Fibroblast of skin of abdomen (primary cell): ENCODE data around the gene ZNF679. TPM values are rescaled to one million over a fixed set of nuclear protein-coding genes. Genes with fewer than 3 reads are reported as not detected.
A peak's percentile ranks its signal among the peaks of the same experiment; 100 is the strongest.
"Not testable (repeated sequence)": the region's sequence is repeated elsewhere in the genome, so short reads cannot be mapped to it uniquely, and the experiment has no call there.

ENCODE experiments used
- DNase-seq: peaks from one replicate; pipeline ENCODE4 v3.0.0-alpha.2; 2013
- polyA plus RNA-seq, 2 experiments: library from polyadenylated mRNA; unstranded; fragments of 120-200 nt; gene quantifications; one replicate each; pipeline ENCODE4 v1.2.1, GENCODE V29; 2013; ENCODE audit not compliant: insufficient read length in 2 of 2

ZNF679 gene
- polyA plus RNA-seq (2013, experiment 1 of 2; ENCODE audit: insufficient read length) = not detected
- polyA plus RNA-seq (2013, experiment 2 of 2; ENCODE audit: insufficient read length) = not detected

DNA sequence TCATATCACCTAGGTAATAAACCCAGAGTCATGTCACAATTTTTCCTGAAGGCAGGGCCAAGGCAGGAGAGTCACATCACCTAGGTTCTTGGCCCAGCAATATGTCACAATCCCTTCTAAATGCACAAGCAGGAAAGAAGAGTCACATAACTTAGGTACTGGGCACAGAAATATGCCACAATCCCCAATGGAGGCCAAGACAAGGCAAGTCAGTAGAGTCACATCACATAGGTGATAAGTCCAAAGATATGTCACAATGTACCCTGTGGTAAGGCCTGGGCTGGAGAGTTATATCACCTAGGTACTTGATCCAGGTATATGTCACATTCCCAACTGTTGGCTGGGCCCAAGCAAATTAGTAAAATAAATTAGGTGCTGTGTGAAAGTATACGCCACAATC lies at the start of gene ZNF679:
ZNF679 (plus strand) TSS at position 301 of the 400 bp plus-strand sequence. CDS start 20,644 bp downstream, outside the sequence.
- DNase-seq = not testable (repeated sequence)

GRCh38 chr7:64180989-64181388 lies 47.3 kb upstream of the ZNF679 start:
- DNase-seq = no peak

- DNase-seq = no peak
Measured at GRCh38 chr7:64181586-64181985, 46.7 kb upstream of the ZNF679 start.

- no peak for DNase-seq
Measured at GRCh38 chr7:64182036-64182790, 46.1 kb upstream of the ZNF679 start.

DNA sequence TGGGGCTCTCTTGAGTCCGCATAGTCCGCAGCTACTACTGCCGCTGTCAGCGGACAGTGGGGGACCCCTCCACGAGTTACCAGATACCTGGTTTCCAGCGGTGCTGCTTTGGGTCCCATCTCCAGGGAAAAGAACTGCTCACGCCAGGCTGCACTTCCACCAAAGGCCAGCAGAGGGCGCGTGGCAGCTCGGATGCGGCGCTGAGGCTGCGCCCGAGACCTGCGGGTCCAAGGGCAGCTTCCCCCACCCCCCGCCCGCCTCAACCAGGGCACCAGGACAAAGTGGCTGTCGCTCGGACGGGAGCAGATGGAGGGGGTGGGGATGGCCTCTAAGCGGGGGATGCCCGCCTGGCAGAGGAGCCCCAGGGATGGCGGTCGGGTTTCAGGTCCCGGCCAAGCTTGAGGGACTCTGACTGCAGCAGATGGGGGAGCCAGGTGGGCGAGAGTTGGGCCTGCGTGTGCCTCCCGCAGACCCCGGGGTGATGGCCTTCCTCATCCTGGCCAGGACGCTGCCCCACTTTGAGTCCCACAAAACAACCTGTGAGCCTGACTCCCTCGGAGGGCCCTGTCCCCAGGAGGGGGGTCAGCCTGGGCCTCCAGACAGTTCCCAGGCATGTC lies 45.0 kb upstream of the ZNF679 start:
- DNase-seq = no peak

DNA sequence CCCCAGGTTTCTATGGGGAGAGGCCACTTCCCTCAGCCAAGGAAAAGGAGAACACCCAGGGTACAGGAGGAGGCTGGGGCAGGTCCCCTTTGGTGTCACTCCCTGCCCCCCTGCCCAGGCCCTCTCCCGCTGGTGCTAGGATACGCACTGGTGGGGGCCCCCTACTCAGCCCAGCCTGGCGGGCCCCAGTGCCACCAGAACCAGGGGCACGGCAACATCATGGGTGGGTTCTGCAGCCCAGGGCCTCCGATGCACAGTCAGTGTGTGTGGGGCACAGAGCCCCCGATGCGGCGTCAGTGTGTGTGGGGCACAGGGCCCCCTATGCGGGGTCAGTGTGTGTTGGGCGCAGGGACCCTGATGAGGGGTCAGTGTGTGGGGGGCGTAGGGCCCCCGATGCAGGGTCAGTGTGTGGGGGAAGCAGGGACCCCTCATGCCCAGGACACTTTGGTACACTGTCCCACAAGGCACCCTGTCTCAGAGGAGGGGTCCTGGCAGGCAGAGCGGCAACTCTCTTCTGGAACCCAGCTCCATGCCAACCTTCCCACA lies 44.4 kb upstream of the ZNF679 start:
- no peak for DNase-seq

GRCh38 chr7:64184376-64184775 lies 43.9 kb upstream of the ZNF679 start:
- no peak for DNase-seq

- no peak for DNase-seq
Measured at GRCh38 chr7:64187408-64187807, 40.9 kb upstream of the ZNF679 start.

- no peak for DNase-seq
Measured at GRCh38 chr7:64192148-64192704, 36.0 kb upstream of the ZNF679 start.

GRCh38 chr7:64192775-64193174 lies 35.5 kb upstream of the ZNF679 start:
- no peak for DNase-seq

DNA sequence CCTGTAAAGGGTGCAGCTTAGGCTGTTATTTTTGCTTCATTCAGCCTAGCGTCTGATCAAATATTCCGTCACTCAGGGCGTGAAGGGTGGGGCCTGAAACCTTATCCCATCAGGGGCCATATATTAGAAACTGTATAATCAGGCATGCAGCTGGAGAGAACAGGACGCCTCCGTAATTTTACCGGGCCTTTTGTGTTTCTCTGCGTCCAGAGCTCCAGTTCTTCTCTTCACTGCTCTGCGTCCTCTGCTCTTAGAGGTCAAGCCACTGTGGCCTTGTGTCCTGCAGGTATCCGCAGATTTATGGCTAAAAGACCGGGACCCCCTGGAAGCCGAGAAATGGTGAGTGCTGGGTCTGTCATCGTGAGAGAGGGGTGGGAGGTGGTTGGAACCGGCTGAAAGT lies 21.4 kb upstream of the ZNF679 start, which contains the start of gene ZNF735:
ZNF735 (plus strand) TSS at position 301 of the 400 bp plus-strand sequence; CDS start at position 301, 0 bp downstream.
- DNase-seq = no peak

GRCh38 chr7:64219710-64220298 lies 8.5 kb upstream of the ZNF679 start:
- not testable (repeated sequence) for DNase-seq

DNA sequence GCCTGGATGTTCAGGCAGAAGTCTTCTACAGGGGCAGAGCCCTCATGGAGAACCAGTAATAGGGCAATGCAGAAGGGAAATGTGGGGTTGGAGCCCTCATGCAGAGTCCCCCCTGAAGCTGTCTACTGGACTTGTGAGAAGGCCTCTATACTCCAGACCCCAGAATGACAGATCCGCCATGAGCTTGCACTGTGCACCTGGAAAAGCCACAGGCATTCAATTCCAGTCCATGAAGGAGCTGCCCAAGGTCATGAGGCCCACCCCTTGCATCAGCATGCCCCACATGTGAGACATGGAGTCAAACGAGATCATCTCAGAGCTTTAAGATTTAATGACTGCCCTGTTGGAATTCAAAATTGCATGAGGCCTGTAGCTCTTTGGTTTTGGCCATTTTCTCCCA lies 4.9 kb upstream of the ZNF679 start:
- no peak for DNase-seq

DNA sequence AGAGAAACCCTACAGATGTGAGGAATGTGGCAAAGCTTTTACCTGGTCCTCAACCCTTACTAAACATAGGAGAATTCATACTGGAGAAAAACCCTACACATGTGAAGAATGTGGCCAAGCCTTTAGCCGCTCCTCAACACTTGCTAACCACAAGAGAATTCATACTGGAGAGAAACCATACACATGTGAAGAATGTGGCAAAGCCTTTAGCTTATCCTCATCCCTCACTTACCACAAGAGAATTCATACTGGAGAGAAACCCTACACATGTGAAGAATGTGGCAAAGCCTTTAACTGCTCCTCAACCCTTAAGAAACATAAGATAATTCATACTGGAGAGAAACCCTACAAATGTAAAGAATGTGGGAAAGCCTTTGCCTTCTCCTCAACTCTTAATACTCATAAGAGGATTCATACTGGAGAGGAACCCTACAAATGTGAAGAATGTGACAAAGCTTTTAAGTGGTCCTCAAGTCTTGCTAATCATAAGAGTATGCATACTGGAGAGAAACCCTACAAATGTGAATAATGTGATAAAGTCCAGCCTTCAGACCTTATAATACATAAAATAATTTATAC lies 38.2 kb downstream of the ZNF679 start:
- no peak for DNase-seq

GRCh38 chr7:64277630-64278029 lies 49.4 kb downstream of the ZNF679 start:
- DNase-seq = no peak

- no peak for DNase-seq
Measured at GRCh38 chr7:64294701-64295420, 66.6 kb downstream of the ZNF679 start.

DNA sequence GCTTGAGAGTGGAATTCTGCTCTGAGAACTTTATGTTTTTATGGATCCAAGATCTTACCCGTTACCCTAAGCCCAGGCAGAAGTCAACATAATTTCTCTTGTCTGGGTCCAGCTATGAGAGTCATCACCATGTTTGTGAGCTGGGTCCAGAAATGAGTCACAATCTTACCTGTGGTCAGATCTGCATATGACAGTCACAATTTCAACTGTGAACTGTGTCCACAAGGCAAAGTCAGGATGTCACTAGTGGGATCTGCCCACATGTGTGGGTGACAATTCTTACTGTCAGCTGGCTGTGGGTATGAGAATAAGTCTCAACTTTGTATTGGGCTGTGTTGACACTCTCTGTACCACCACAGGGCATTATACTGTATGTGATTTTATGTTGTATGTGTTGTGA lies 69.1 kb downstream of the ZNF679 start:
- not testable (repeated sequence) for DNase-seq

- no peak for DNase-seq
Measured at GRCh38 chr7:64300641-64301405, 72.5 kb downstream of the ZNF679 start.

DNA sequence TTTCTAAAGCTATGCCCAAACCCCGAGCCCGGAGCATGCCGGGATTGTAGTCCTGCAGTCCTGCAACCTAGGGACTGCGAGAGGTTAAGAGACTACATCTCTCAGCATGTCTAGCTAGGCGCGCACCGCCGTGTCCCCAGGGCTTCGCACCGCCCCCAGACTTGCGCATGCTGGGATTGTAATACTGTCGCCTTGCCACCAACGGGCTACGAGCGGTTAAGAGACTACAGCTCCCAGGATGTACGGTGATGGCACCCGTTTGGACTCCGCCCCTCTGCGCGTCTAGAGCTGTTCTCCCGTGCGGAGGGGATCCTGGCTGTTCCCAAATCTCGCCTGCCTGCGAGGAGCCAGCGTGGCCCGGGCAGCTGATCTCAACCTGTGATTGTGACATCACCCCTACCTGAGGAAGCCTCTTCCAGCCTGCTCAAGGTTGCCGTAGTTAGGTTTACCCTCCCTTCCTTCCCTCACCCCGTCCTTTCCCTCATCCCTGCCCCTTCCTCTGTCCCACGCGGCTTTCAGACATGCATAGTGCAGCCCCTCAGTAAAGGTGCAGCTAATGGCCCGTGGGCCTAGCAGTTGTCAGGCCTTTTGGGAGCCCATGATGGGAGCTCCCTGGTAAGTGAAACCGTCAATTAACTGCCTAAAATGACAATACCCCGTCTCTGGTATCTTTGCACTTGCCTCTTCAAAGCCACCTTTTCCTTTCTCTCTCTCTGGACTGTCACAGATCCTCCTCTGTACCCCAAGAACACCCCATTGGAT lies 79.2 kb downstream of the ZNF679 start:
- DNase-seq = peak; percentile 87

DNA sequence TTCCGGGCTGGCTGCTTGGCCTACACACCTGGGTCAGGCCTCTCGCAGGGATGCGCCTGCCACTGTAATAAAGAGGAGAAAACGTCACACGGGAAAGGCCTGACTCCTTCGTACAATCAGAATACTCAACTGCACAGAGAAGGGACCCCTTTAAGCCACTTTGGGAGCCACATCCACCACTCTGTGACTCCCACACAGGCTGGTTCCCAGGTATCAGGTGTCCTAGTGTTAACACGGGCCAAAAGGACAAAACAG lies 79.7 kb downstream of the ZNF679 start:
- DNase-seq = no peak

DNA sequence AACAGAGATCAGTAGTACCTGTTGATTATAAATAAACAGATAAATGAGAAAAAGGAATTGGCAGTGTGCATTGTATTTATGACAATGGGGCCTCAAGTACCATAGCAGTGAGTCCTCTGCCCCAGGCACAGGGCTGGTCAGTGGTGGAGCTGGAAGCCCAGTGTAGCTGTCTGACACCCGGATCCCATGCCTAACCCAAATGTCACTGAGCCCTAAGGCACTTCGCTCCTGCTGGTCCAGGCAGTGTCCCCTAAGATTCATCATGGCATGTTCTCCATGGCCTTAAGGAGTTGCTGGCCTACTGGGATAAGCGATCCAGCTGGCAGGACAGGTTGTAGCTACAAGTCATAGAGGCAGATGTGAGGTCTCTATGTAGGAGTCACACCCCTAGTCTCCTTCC lies 82.2 kb downstream of the ZNF679 start:
- DNase-seq = no peak
